HepG2 (cell line): Measurements from ENCODE around the gene B3GNT8. TPM values are rescaled to one million over a fixed set of nuclear protein-coding genes. Genes with fewer than 3 reads are reported as not detected.

ENCODE experiments used
- ELF1 ChIP-seq: sonication (generic); formaldehyde crosslinking; IDR thresholded peaks from 2 replicates; pipeline ENCODE4 v1.4.0; 2020; ENCODE audit warnings: missing genetic modification reagents
- FOXA3 ChIP-seq: IDR thresholded peaks from 2 replicates; pipeline ENCODE4 v1.6.1; 2016; ENCODE audit warnings: missing genetic modification reagents, missing compliant biosample characterization
- KDM1A ChIP-seq: IDR thresholded peaks from 2 replicates; pipeline ENCODE4 v1.6.1; 2016; ENCODE audit warnings: missing compliant biosample characterization
- KLF11 ChIP-seq: IDR thresholded peaks from 2 replicates; pipeline ENCODE4 v1.6.1; 2016; ENCODE audit warnings: missing compliant biosample characterization
- MIER2 ChIP-seq: IDR thresholded peaks from 2 replicates; pipeline ENCODE4 v1.6.1; 2016; ENCODE audit warnings: missing biosample characterization, missing genetic modification reagents
- MIER3 ChIP-seq: IDR thresholded peaks from 2 replicates; pipeline ENCODE4 v1.6.1; 2016; ENCODE audit warnings: missing compliant biosample characterization, borderline replicate concordance
- RAD21 ChIP-seq: fragments of 450-650 bp; formaldehyde crosslinking; IDR thresholded peaks from 2 replicates; pipeline ENCODE4 v1.5.0; 2020; ENCODE audit warnings: mild to moderate bottlenecking
- RXRB ChIP-seq: IDR thresholded peaks from 2 replicates; pipeline ENCODE4 v1.6.1; 2016; ENCODE audit warnings: borderline replicate concordance, missing genetic modification reagents, missing compliant biosample characterization
- SAP130 ChIP-seq: IDR thresholded peaks from 2 replicates; pipeline ENCODE4 v1.6.1; 2016; ENCODE audit warnings: low read depth
- SP1 ChIP-seq, 2 experiments: fragments of 450-650 bp in 1 of 2; sonication (generic) in 1 of 2; formaldehyde crosslinking in 1 of 2; IDR thresholded peaks; 2 replicates each; pipeline versions ENCODE4 v1.4.0 to v1.6.1; 2016 to 2020; ENCODE audit warnings: missing genetic modification reagents in 1 of 2
- SP140L ChIP-seq: sonication (generic); formaldehyde crosslinking; IDR thresholded peaks from 2 replicates; pipeline ENCODE4 v1.4.0; 2020; ENCODE audit warnings: missing genetic modification reagents, borderline replicate concordance
- TBX2 ChIP-seq: sonication (generic); formaldehyde crosslinking; IDR thresholded peaks from 2 replicates; pipeline ENCODE4 v1.5.0; 2020; ENCODE audit warnings: missing genetic modification reagents, mild to moderate bottlenecking, borderline replicate concordance
- TFDP2 ChIP-seq: sonication (generic); formaldehyde crosslinking; IDR thresholded peaks from 2 replicates; pipeline ENCODE4 v1.4.0; 2020; ENCODE audit warnings: missing genetic modification reagents
- THAP11 ChIP-seq: IDR thresholded peaks from 2 replicates; pipeline ENCODE4 v1.6.1; 2016; ENCODE audit warnings: missing biosample characterization, missing genetic modification reagents
- TSC22D2 ChIP-seq: sonication (generic); formaldehyde crosslinking; IDR thresholded peaks from 2 replicates; pipeline ENCODE4 v1.5.1; 2020; ENCODE audit warnings: missing genetic modification reagents, mild to moderate bottlenecking, borderline replicate concordance
- ZBTB33 ChIP-seq: sonication (generic); formaldehyde crosslinking; IDR thresholded peaks from 2 replicates; pipeline ENCODE4 v1.4.0; 2020; ENCODE audit warnings: missing genetic modification reagents
- ZMAT3 ChIP-seq: sonication (generic); formaldehyde crosslinking; conservative IDR thresholded peaks from 2 replicates; pipeline ENCODE4 v1.7.0; 2021; ENCODE audit warnings: missing genetic modification reagents
- ZNF234 ChIP-seq: sonication (generic); formaldehyde crosslinking; conservative IDR thresholded peaks from 2 replicates; pipeline ENCODE4 v1.5.1; 2020; ENCODE audit warnings: mild to moderate bottlenecking, missing genetic modification reagents
- ZNF354B ChIP-seq: sonication (generic); formaldehyde crosslinking; IDR thresholded peaks from 2 replicates; pipeline ENCODE4 v1.8.0; 2022; ENCODE audit warnings: mild to moderate bottlenecking, missing genetic modification reagents
- ZNF496 ChIP-seq: sonication (generic); formaldehyde crosslinking; IDR thresholded peaks from 2 replicates; pipeline ENCODE4 v1.8.1; 2023; ENCODE audit warnings: mild to moderate bottlenecking, moderate library complexity, missing genetic modification reagents; ENCODE audit not compliant: insufficient replicate concordance
- ZNF570 ChIP-seq: sonication (generic); formaldehyde crosslinking; IDR thresholded peaks from 2 replicates; pipeline ENCODE4 v1.4.0; 2020; ENCODE audit warnings: mild to moderate bottlenecking, missing genetic modification reagents, borderline replicate concordance
- ZNF687 ChIP-seq: sonication (generic); formaldehyde crosslinking; IDR thresholded peaks from 2 replicates; pipeline ENCODE4 v1.5.1; 2020; ENCODE audit warnings: mild to moderate bottlenecking, missing genetic modification reagents, moderate library complexity
- polyA plus RNA-seq, 8 experiments: library from polyadenylated mRNA; depleted of rRNA in 3 of 8; stranded (reverse) in 7 of 8; unstranded in 1 of 8; fragments of >200 nt; fragmentation: Illumina TruSeq in 4 of 8; extraction: Trizol in 4 of 8; gene quantifications; 2 replicates each; pipeline versions ENCODE4 v1.2.1 to v1.2.3, GENCODE V29; 2011 to 2016; ENCODE audit warnings: low read depth in 4 of 8, missing spikeins in 1 of 8, mixed read lengths in 1 of 8; ENCODE audit not compliant: insufficient read depth in 1 of 8
- total RNA-seq, 5 experiments: library from RNA; depleted of rRNA; stranded (reverse); fragments of >200 nt; fragmentation: Illumina TruSeq; extraction: Trizol; gene quantifications; 2 replicates each; pipeline ENCODE4 v1.2.3, GENCODE V29; 2016; ENCODE audit warnings: low read depth in 1 of 5

B3GNT8 gene
- total and polyA plus RNA-seq, 2 of the 13 experiments (the other 11 are each of a cell fraction or from before 2014, with no cell fraction given), result 0.26 to 1.9 TPM

GRCh38 chr19:41449079-41449864 lies 22.1 kb upstream of the B3GNT8 start (continued):
- TF ChIP-seq ZBTB33 (CRISPR knock-in tag), result 0 out of 2 replicates have a peak, but pooled peaks have one; percentile 36
- 0 out of 2 replicates have a peak, but pooled peaks have one; percentile 48 for TF ChIP-seq MIER2 (CRISPR knock-in tag)
- 0 out of 2 replicates have a peak, but pooled peaks have one; percentile 14 for TF ChIP-seq SAP130 (CRISPR knock-in tag)
- 0 out of 2 replicates have a peak, but pooled peaks have one; percentile 15 for TF ChIP-seq THAP11 (CRISPR knock-in tag)
- TF ChIP-seq ZNF570, result no peak
- TF ChIP-seq TSC22D2 (CRISPR knock-in tag), result 0 out of 2 replicates have a peak, but pooled peaks have one; percentile 50
- no peak for TF ChIP-seq ZNF234 (CRISPR knock-in tag)
- TF ChIP-seq ZNF354B, result no peak
- TF ChIP-seq ZNF687 (CRISPR knock-in tag), result peak; percentile 38; the same call in 1 of the 2 replicates
- no peak for TF ChIP-seq SP1 (IDR thresholded peaks at IDR 0.05)
- no peak for TF ChIP-seq SP1 (CRISPR knock-in tag; IDR thresholded peaks at IDR 0.05)
- no peak for TF ChIP-seq KLF11 (CRISPR knock-in tag)
- peak; percentile 52; the same call in 1 of the 2 replicates for TF ChIP-seq MIER3 (CRISPR knock-in tag)
- no peak for TF ChIP-seq ZNF496
- TF ChIP-seq SP140L (CRISPR knock-in tag), result no peak
- 0 out of 2 replicates have a peak, but pooled peaks have one; percentile 32 for TF ChIP-seq TBX2
- 0 out of 2 replicates have a peak, but pooled peaks have one; percentile 23 for TF ChIP-seq RXRB (CRISPR knock-in tag)
- no peak for TF ChIP-seq KDM1A (CRISPR knock-in tag)
- TF ChIP-seq FOXA3 (CRISPR knock-in tag), result 0 out of 2 replicates have a peak, but pooled peaks have one; percentile 24
- peak; percentile 87 for TF ChIP-seq RAD21 (CRISPR knock-in tag)
- TF ChIP-seq ELF1 (CRISPR knock-in tag), result 0 out of 2 replicates have a peak, but pooled peaks have one; percentile 20
- TF ChIP-seq ZMAT3 (CRISPR knock-in tag), result no peak
- 0 out of 2 replicates have a peak, but pooled peaks have one; percentile 20 for TF ChIP-seq TFDP2
